ENCODE data around the gene UBE2QL1.

- TF ChIP-seq, protein P1, sequence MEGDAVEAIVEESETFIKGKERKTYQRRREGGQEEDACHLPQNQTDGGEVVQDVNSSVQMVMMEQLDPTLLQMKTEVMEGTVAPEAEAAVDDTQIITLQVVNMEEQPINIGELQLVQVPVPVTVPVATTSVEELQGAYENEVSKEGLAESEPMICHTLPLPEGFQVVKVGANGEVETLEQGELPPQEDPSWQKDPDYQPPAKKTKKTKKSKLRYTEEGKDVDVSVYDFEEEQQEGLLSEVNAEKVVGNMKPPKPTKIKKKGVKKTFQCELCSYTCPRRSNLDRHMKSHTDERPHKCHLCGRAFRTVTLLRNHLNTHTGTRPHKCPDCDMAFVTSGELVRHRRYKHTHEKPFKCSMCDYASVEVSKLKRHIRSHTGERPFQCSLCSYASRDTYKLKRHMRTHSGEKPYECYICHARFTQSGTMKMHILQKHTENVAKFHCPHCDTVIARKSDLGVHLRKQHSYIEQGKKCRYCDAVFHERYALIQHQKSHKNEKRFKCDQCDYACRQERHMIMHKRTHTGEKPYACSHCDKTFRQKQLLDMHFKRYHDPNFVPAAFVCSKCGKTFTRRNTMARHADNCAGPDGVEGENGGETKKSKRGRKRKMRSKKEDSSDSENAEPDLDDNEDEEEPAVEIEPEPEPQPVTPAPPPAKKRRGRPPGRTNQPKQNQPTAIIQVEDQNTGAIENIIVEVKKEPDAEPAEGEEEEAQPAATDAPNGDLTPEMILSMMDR (IDR thresholded peaks at IDR 0.05): no peak
- TF ChIP-seq FOXP1 (CRISPR knock-in tag; IDR thresholded peaks at IDR 0.05; ENCODE audit: borderline replicate concordance) (no peak), ZNF121 (CRISPR knock-in tag; IDR thresholded peaks at IDR 0.05) (no peak), ATF1 (CRISPR knock-in tag; IDR thresholded peaks at IDR 0.05) (no peak)
Measured at GRCh38 chr5:6419340-6419852, 29.3 kb upstream of the UBE2QL1 start.

Data from WTC11 (cell line).